ENCODE data around the gene GPR179.

DNA sequence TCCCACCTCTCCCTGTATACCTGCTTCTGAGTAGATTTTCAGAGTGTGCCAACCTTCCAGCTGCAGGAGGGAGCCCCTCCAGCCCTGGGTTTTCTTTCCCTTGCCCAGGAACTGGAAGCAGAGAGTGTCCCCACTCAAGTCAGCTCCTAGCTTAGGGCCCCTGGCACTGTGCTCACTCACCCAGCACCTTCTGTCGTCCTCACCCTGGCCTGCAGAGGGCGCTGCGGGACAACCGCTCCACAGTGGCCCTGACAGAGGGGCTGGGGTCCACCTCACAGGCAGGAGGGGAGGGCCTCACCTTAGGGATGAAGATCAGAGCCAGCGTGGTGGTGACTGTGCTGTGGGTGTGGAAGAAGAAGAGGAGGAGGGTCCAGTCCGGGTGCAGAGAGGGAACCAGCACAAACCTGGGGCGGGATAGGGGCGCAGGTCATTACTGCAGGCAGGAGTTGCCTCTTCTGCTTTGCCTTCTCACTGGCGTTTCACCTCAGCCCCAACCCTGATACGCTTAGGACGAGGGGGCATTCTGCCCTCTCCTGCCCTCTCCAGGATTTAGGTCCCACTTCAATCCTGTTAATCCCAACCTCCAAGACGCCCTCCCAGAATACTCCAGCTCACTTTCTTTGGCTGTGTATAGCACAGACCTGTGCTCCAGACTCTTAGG lies 10.0 kb downstream of the GPR179 start:
- TF ChIP-seq CHD2 (IDR thresholded peaks at IDR 0.05; ENCODE audit: low read length, partially characterized antibody) (no peak), MAZ (IDR thresholded peaks at IDR 0.05; ENCODE audit: borderline replicate concordance, low read depth, low read length) (no peak), CTCF (IDR thresholded peaks at IDR 0.05) (peak; percentile 63), RCOR1 (IDR thresholded peaks at IDR 0.05; ENCODE audit: low read depth, low read length) (no peak), MAX (IDR thresholded peaks at IDR 0.05) (no peak), MYC (IDR thresholded peaks at IDR 0.05; ENCODE audit: borderline replicate concordance, low read length) (no peak)
